Ramos (cell line): ENCODE data around the gene FGF18.

Source experiments
- in situ Hi-C: fragments of 300-500 bp; cut with MboI; formaldehyde crosslinking; loops from one replicate; pipeline ENCODE4 v1.14.3; 2022; ENCODE audit warnings: low sequenced_read_pairs; ENCODE audit not compliant: unreplicated experiment

FGF18 gene

GRCh38 chr5:171435908-171436307 lies 16.5 kb downstream of the FGF18 start:
- in situ Hi-C loops, result no loop called here

- in situ Hi-C loops, result no loop called here
Observed at GRCh38 chr5:171436804-171437285, 17.4 kb downstream of the FGF18 start.

- in situ Hi-C loops, result no loop called here
Observed at GRCh38 chr5:171437286-171437821, 17.9 kb downstream of the FGF18 start.

GRCh38 chr5:171438738-171439137 lies 19.3 kb downstream of the FGF18 start:
- in situ Hi-C loops, result no loop called here

- in situ Hi-C loops, result no loop called here
Observed at GRCh38 chr5:171441246-171441791, 21.9 kb downstream of the FGF18 start.

- in situ Hi-C loops, result no loop called here
Observed at GRCh38 chr5:171442287-171443042, 23.0 kb downstream of the FGF18 start.

- in situ Hi-C loops, result no loop called here
Observed at GRCh38 chr5:171444582-171444981, 25.1 kb downstream of the FGF18 start.

- in situ Hi-C loops, result no loop called here
Observed at GRCh38 chr5:171445644-171446516, 26.4 kb downstream of the FGF18 start.

- in situ Hi-C loops, result no loop called here
Observed at GRCh38 chr5:171447226-171447625, 27.8 kb downstream of the FGF18 start.

GRCh38 chr5:171449426-171449825 lies 30.0 kb downstream of the FGF18 start:
- in situ Hi-C loops, result no loop called here

GRCh38 chr5:171450423-171451331 lies 31.2 kb downstream of the FGF18 start:
- in situ Hi-C loops, result no loop called here

GRCh38 chr5:171451421-171451820 lies 32.0 kb downstream of the FGF18 start:
- in situ Hi-C loops, result no loop called here

- in situ Hi-C loops, result no loop called here
Observed at GRCh38 chr5:171453056-171453725, 33.7 kb downstream of the FGF18 start.

GRCh38 chr5:171453988-171454387 lies 34.5 kb downstream of the FGF18 start:
- in situ Hi-C loops, result no loop called here

- in situ Hi-C loops, result no loop called here
Observed at GRCh38 chr5:171454549-171454948, 35.1 kb downstream of the FGF18 start.

GRCh38 chr5:171455522-171455921 lies 36.1 kb downstream of the FGF18 start:
- in situ Hi-C loops, result no loop called here

- in situ Hi-C loops, result no loop called here
Observed at GRCh38 chr5:171457208-171457981, 37.9 kb downstream of the FGF18 start.

- in situ Hi-C loops, result no loop called here
Observed at GRCh38 chr5:171459839-171460238, 40.4 kb downstream of the FGF18 start.
